HUES64 (cell line): ENCODE results near the gene GPER1.

ENCODE experiments used
- H3K27ac ChIP-seq: 2 replicates; pipeline ENCODE4 v1.7.0; 2013; ENCODE audit warnings: low read depth, low read length, inconsistent platforms
- H3K27me3 ChIP-seq: 2 replicates; pipeline ENCODE4 v1.6.1; 2013; ENCODE audit warnings: mild to moderate bottlenecking, low read length; ENCODE audit not compliant: insufficient read depth
- H3K36me3 ChIP-seq: 2 replicates; pipeline ENCODE4 v1.6.1; 2013; ENCODE audit warnings: mild to moderate bottlenecking, low read length; ENCODE audit not compliant: insufficient read depth
- H3K4me1 ChIP-seq: 2 replicates; pipeline ENCODE4 v1.6.1; 2013; ENCODE audit warnings: mild to moderate bottlenecking, low read length, moderate library complexity; ENCODE audit not compliant: insufficient read depth
- H3K4me3 ChIP-seq: 2 replicates; pipeline ENCODE4 v1.5.1; 2013; ENCODE audit warnings: mild to moderate bottlenecking, low read length, moderate library complexity
- H3K9ac ChIP-seq: 2 replicates; pipeline ENCODE4 v1.6.1; 2013; ENCODE audit warnings: mild to moderate bottlenecking, low read depth, low read length
- H3K9me3 ChIP-seq: 2 replicates; pipeline ENCODE4 v1.6.1; 2013; ENCODE audit warnings: low read depth, low read length; ENCODE audit not compliant: insufficient read depth
- WGBS: fragments of 150-250, 120-280 bp; methylation state at CpG from one replicate; pipeline ENCODE4 v1.1.7; 2013; ENCODE audit warnings: missing lambda C conversion rate; 5-methylcytosine and 5-hydroxymethylcytosine counted together

Gene GPER1

DNA sequence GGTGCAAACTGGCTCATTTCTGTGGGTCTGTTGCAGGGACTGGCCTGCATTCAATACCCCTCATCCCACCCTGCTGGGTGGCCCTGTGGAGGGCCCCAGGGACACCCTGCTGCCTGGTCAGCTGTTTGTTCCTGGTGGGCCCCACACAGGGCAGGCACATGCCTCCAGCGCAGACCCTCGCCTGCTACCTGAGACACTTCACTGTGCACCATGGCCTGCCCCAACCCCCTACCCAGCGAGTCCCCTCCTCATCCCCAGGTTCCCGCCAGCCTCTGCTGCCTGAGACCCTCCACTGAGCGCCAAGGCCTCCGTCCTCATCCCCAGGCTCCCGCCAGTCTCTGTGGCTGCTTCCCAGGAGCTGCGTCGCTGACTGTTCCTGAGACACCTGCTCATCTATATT is 26.7 kb upstream of the GPER1 start:
- 92% methylated on average over 9 of the region's 9 CpGs for WGBS
- H3K27me3 ChIP-seq: no peaks in the 10 kb centered on the region
- no peak overlapping the region for H3K9ac ChIP-seq
- H3K27ac ChIP-seq: no peak overlapping the region
- no peaks in the 10 kb centered on the region for H3K9me3 ChIP-seq
- peaks cover 6% of the 10 kb centered on the region; the same call in 1 of the 2 replicates for H3K36me3 ChIP-seq
- peaks cover 14% of the 10 kb centered on the region; the same call in 1 of the 2 replicates for H3K4me1 ChIP-seq
- H3K4me3 ChIP-seq: no peak overlapping the region

DNA sequence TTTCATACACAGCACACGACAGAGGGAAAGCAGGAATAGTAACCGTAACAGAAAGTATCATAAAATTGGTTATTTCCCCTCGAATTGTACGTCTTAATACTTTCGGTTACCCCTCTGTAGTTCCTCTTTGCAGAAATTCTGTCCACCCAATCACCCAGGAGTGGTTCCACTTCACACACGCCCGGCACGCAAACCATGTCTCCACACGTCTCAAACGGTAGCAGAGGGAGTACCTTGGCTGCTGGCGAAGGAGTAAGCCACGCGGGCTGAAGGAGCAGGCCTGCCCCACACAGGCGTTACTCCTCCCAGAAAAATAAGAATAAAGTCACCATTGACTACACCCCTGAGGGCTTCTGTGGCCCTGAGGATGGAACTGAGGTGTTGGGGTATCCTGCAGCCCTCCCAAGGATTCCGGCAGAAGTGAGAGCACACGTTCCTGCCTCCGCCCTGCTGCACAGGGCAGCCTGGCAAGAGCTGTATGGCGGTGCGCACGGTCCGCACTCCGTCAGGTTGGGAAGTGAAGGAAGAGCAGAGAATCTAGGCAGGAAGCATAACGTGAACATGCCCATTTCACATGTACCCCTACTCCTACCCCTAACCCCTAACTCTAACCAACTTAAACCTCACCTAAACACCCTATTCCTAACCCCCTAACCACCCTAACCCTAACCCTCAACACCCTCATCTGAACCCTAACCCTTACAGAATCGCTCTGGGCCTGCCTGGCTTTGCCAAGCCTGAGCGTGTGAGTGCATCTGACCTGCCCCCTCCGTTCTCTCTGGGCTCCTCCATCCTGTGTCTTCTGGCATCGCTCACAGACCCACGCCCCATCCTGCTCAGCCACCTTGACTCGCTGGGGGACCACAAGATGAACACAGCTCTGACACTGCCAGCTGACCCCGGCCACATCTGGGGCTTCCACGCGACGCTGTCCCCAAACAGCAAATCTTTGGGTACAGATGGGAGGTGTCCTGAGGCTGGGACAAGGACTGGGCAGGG is 25.3 kb upstream of the GPER1 start:
- H3K27me3 ChIP-seq: no peaks in the 10 kb centered on the region
- H3K9me3 ChIP-seq: no peaks in the 10 kb centered on the region
- no peak overlapping the region for H3K27ac ChIP-seq
- H3K9ac ChIP-seq: no peak overlapping the region
- peaks cover 14% of the 10 kb centered on the region; the same call in 1 of the 2 replicates for H3K4me1 ChIP-seq
- WGBS: 95% methylated on average over 33 of the region's 33 CpGs
- no peak overlapping the region for H3K4me3 ChIP-seq
- H3K36me3 ChIP-seq: peaks cover 6% of the 10 kb centered on the region; the same call in 1 of the 2 replicates

DNA sequence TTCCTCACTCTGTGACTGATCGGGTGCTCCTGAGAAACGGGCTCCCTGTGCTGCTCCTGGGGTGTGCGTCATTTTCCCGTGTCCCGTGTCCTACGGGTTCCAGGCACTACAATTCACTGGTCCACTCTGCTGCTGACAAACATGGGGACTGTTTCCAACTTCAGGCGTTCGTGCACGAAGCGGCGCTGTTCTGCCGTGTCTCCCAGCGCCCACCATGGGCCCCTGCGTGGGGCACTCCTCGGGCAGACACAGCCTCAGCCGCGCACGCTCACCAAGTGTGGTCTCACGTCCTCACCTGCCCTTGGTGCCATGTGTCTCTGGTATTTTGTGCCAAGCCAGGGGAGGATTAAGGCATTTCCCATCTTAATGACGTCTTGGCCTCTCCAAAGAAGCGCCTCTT is 24.6 kb upstream of the GPER1 start:
- H3K9me3 ChIP-seq: no peaks in the 10 kb centered on the region
- peaks cover 14% of the 10 kb centered on the region; the same call in 1 of the 2 replicates for H3K4me1 ChIP-seq
- no peak overlapping the region for H3K4me3 ChIP-seq
- no peaks in the 10 kb centered on the region for H3K36me3 ChIP-seq
- no peaks in the 10 kb centered on the region for H3K27me3 ChIP-seq
- WGBS: 96% methylated on average over 21 of the region's 21 CpGs
- no peak overlapping the region for H3K27ac ChIP-seq
- H3K9ac ChIP-seq: no peak overlapping the region

DNA sequence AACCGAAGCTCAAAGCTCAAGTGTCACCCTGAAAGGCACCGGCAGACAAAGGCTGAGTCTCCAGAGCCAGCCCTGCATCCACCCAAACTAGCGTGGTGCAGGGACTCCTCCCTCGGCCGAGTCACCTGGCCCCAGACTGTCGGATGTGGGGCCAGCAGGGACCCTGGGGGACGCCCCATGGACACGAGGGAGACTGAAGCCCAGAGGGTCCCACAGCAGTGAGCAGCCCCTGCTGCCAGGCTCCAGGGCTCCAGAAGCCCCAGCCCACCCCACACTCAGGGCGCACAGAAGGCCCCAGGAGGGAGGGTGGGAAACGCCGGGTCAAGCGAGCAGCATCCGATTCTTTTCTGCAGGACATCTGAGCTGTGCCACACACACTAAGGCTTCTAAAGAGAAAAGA is 23.3 kb upstream of the GPER1 start:
- no peak overlapping the region for H3K27ac ChIP-seq
- whole genome bisulfite sequencing: 91% methylated on average over 13 of the region's 13 CpGs
- no peaks in the 10 kb centered on the region for H3K27me3 ChIP-seq
- H3K4me3 ChIP-seq: no peak overlapping the region
- H3K9me3 ChIP-seq: no peaks in the 10 kb centered on the region
- no peak overlapping the region for H3K9ac ChIP-seq
- peaks cover 14% of the 10 kb centered on the region; the same call in 1 of the 2 replicates for H3K4me1 ChIP-seq
- H3K36me3 ChIP-seq: no peaks in the 10 kb centered on the region

DNA sequence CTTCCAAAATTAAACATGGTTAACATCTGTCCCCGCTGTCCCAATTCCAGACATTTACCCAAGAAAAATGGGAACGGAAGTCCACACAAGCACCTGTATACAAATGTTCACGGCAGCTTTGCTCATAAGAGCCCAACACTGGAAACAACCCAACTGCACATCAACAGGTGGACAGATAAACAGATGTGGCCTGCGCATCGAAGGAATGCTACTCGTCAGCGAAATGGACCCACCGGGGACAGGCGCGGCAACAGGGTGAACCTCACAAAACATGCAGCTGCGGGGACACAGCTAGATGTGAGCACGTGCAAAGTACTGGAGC is 22.7 kb upstream of the GPER1 start:
- H3K9ac ChIP-seq: no peak overlapping the region
- no peak overlapping the region for H3K4me3 ChIP-seq

DNA sequence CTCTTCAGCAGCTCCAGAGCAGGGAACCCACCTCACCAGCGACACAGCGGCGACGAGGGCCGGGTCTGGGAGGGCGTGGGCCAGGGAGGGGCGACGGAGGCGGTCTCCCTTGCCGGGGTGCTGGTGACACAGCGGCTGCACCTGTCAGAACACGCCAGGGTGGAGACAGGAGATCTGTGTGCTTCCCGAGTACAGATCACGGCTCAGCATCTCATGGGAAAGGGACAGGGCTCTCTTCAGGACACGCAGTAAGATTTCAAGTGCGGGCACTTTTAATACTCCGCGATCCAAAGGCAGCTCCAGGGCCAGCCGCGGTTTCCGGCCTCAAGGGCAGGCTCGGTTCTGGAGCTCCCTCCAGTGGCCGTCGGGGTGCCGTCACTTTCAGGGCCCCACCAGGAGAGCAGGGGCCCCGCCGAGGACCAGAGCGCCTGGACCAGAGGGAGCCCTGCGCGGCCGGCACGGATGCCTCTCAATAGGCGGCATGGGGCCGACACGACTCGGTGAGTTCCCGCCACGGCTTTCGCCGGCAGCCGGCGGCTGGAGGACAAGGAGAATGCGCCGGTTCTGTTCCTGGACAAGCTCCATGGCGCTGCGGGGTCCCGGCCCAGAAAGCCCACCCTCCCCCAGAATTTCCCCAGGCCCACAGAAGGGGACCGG is 22.2 kb upstream of the GPER1 start:
- H3K9me3 ChIP-seq: peaks cover 5% of the 10 kb centered on the region; the same call in 1 of the 2 replicates
- H3K27ac ChIP-seq: no peak overlapping the region
- 0 out of 2 replicates have a peak, but pooled peaks cover 6% of the 10 kb centered on the region for H3K4me1 ChIP-seq
- WGBS: 30% methylated on average over 48 of the region's 48 CpGs
- H3K4me3 ChIP-seq: no peak overlapping the region
- H3K9ac ChIP-seq: no peak overlapping the region
- H3K36me3 ChIP-seq: no peaks in the 10 kb centered on the region
- no peaks in the 10 kb centered on the region for H3K27me3 ChIP-seq

More for the DNA sequence above, 22.7 kb upstream of the GPER1 start:
- no peaks in the 10 kb centered on the region for H3K9me3 ChIP-seq
- no peaks in the 10 kb centered on the region for H3K36me3 ChIP-seq
- no peaks in the 10 kb centered on the region for H3K27me3 ChIP-seq
- H3K4me1 ChIP-seq: peaks cover 11% of the 10 kb centered on the region; the same call in 1 of the 2 replicates
- H3K27ac ChIP-seq: no peak overlapping the region
- 93% methylated on average over 12 of the region's 12 CpGs for WGBS

DNA sequence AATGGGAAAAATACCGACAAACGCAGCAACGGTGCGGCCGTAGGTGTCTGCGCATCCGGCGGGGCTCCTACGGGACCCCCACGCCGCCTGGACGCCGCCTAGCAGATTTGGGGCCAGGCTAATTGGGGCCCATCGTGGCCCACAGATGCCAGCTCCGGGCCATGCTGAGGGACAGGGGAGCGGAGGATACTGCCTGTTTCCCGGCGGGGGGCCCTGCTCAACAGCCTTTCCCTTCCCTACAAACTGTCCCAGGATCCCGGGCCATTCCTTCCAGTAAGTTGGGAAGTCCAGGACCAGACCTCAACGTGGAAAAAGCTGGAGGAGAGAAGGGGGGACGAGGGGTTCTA is 21.7 kb upstream of the GPER1 start:
- H3K4me1 ChIP-seq: 0 out of 2 replicates have a peak, but pooled peaks cover 3% of the 10 kb centered on the region
- no peak overlapping the region for H3K27ac ChIP-seq
- no peaks in the 10 kb centered on the region for H3K27me3 ChIP-seq
- H3K36me3 ChIP-seq: no peaks in the 10 kb centered on the region
- H3K9me3 ChIP-seq: peaks cover 5% of the 10 kb centered on the region; the same call in 1 of the 2 replicates
- 84% methylated on average over 18 of the region's 21 CpGs for WGBS
- H3K4me3 ChIP-seq: no peak overlapping the region
- no peak overlapping the region for H3K9ac ChIP-seq

DNA sequence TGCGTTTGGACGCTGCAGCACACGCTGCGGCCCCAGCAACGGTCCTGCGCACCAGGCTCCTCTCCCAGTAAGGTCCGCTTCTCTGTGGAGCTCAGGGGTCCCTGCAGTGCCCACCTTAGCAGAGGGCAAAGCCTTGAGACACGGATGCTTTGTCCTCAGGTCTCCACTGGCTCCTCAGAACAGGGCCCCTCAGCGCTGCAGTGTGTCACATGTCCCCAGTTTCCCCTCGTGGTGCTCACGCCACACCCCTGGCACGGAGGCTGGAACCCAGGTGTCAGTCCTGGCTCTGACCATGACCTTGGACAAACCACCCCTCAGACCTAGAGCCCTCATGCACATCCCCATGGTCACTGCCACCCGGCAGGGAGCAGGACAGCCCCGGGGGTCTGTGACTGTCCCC is 19.9 kb upstream of the GPER1 start:
- no peaks in the 10 kb centered on the region for H3K36me3 ChIP-seq
- peaks cover 5% of the 10 kb centered on the region; the same call in 1 of the 2 replicates for H3K9me3 ChIP-seq
- no peak overlapping the region for H3K27ac ChIP-seq
- H3K9ac ChIP-seq: no peak overlapping the region
- no peaks in the 10 kb centered on the region for H3K27me3 ChIP-seq
- 0 out of 2 replicates have a peak, but pooled peaks cover 3% of the 10 kb centered on the region for H3K4me1 ChIP-seq
- H3K4me3 ChIP-seq: no peak overlapping the region
- WGBS: 93% methylated on average over 14 of the region's 14 CpGs

DNA sequence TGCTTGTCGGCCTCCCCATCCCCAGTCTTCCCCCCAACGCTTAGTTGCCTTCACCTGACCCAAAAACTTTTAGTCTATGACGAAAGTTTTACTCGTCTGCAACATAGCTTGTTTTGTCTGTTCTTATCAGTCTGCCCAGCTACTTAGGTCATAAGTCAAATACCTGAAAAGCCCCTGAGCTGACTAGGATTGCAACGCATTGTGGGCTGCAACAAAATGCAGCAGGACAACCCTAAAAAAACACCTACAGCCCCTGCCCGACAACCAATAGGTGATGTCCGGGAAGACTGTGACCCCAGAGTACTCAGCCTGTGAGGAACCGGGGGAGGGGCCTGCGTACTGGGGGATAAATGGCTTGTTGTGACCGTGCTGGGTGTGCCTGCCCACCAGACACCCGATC is 19.3 kb upstream of the GPER1 start:
- WGBS: 91% methylated on average over 11 of the region's 11 CpGs

DNA sequence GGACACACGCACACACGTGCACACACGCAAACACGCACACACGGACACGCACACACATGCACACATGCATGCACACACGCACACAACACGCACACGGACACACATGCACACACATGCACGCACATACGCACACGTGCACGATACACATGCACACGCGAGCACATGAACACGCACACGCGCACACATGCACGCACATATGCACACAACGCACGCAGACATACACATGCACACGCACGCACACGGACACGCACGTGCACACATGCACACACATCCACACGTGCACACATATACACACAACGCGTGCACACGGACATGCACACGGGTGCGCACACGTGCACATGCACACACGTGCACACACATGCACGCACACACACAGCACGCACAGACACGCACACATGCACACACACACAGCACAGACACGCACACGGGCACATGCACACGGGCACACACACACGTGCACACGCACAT is 17.3 kb upstream of the GPER1 start:
- H3K9me3 ChIP-seq: peaks cover 5% of the 10 kb centered on the region; the same call in 1 of the 2 replicates
- H3K4me3 ChIP-seq: no peak overlapping the region
- H3K27me3 ChIP-seq: no peaks in the 10 kb centered on the region
- no peak overlapping the region for H3K9ac ChIP-seq
- H3K4me1 ChIP-seq: 0 out of 2 replicates have a peak, but pooled peaks cover under 1% of the 10 kb centered on the region
- H3K36me3 ChIP-seq: no peaks in the 10 kb centered on the region
- H3K27ac ChIP-seq: no peak overlapping the region
- 95% methylated on average over 42 of the region's 42 CpGs for WGBS

More for the DNA sequence above, 19.3 kb upstream of the GPER1 start:
- no peaks in the 10 kb centered on the region for H3K27me3 ChIP-seq
- H3K9ac ChIP-seq: no peak overlapping the region
- no peak overlapping the region for H3K27ac ChIP-seq
- peaks cover 5% of the 10 kb centered on the region; the same call in 1 of the 2 replicates for H3K9me3 ChIP-seq
- H3K4me1 ChIP-seq: 0 out of 2 replicates have a peak, but pooled peaks cover 3% of the 10 kb centered on the region
- H3K4me3 ChIP-seq: no peak overlapping the region
- no peaks in the 10 kb centered on the region for H3K36me3 ChIP-seq

DNA sequence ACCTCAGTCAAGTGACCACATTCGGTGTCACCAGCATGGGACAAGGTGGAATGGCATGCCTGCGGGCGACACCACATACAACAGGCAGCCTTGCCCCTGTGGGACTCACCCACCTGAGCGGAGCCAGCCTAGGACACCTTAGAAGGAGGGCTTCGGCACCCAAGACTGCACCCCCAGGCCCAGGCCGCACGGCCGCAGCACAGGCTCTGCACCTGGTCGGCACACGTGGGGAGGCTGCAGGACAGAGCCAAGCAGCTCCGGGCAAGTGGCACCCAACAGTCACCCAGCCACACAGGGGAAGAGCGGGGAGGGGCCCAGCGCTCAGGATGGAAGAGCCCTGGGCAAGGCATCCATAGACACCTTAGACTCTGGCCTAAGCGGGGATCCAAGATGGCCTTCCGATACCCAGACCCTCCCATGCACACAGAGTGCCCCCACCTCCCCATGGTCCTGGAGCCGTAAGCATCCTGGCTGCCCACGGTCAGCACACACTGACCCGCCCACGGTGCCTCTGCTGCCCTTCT is 16.1 kb upstream of the GPER1 start:
- H3K27me3 ChIP-seq: no peaks in the 10 kb centered on the region
- H3K4me3 ChIP-seq: no peak overlapping the region
- 94% methylated on average over 19 of the region's 19 CpGs for WGBS
- H3K4me1 ChIP-seq: no peaks in the 10 kb centered on the region
- H3K9me3 ChIP-seq: peaks cover 5% of the 10 kb centered on the region; the same call in 1 of the 2 replicates
- no peaks in the 10 kb centered on the region for H3K36me3 ChIP-seq
- H3K27ac ChIP-seq: no peak overlapping the region
- no peak overlapping the region for H3K9ac ChIP-seq
